CD14-positive monocyte (primary cell): ENCODE results near the gene ACRBP. TPM values are rescaled to one million over a fixed set of nuclear protein-coding genes. Genes with fewer than 3 reads are reported as not detected.
A peak's percentile ranks its signal among the peaks of the same experiment; 100 is the strongest.

ENCODE experiments used
- DNase-seq, 3 donors: peaks; one replicate each; pipeline ENCODE4 v3.0.0-alpha.2; 2011 to 2022
- H2AFZ ChIP-seq: 2 replicates; pipeline ENCODE4 v1.6.0; 2012; ENCODE audit warnings: mild to moderate bottlenecking, low read depth, low read length, inconsistent platforms; ENCODE audit not compliant: insufficient read depth, poor library complexity, severe bottlenecking
- H3K27ac ChIP-seq, 2 donors: 1 replicate in 1 of 2; 2 replicates in 1 of 2; pipeline ENCODE4 v1.5.1; 2012 to 2013; ENCODE audit warnings: low read length in 2 of 2, control low read depth in 1 of 2, inconsistent platforms in 1 of 2, low read depth in 1 of 2, mild to moderate bottlenecking in 1 of 2
- H3K27me3 ChIP-seq, 2 donors: one replicate each; pipeline versions ENCODE4 v1.6.0 to v1.6.1; 2011 to 2013; ENCODE audit warnings: low read length in 2 of 2; ENCODE audit not compliant: control insufficient read depth in 2 of 2, insufficient read depth in 2 of 2
- H3K36me3 ChIP-seq, 2 donors: replicated peaks in 1 of 2; 1 replicate in 1 of 2; 2 replicates in 1 of 2; pipeline versions ENCODE4 v1.5.1 to v1.6.1; 2012 to 2013; ENCODE audit warnings: low read length in 2 of 2, control low read depth in 1 of 2, inconsistent platforms in 1 of 2, mild to moderate bottlenecking in 1 of 2; ENCODE audit not compliant: insufficient read depth in 2 of 2, control insufficient read depth in 1 of 2
- H3K4me1 ChIP-seq, 2 donors: 1 replicate in 1 of 2; 2 replicates in 1 of 2; pipeline versions ENCODE4 v1.5.1 to v1.6.1; 2012 to 2013; ENCODE audit warnings: low read length in 2 of 2, control low read depth in 1 of 2, inconsistent platforms in 1 of 2, mild to moderate bottlenecking in 1 of 2, moderate library complexity in 1 of 2; ENCODE audit not compliant: insufficient read depth in 2 of 2, control insufficient read depth in 1 of 2
- H3K4me2 ChIP-seq: replicated peaks from 2 replicates; pipeline ENCODE3; 2012; ENCODE audit warnings: low read length, moderate library complexity, mild to moderate bottlenecking; ENCODE audit not compliant: poor library complexity, severe bottlenecking; ENCODE audit errors: extremely low read depth
- H3K4me3 ChIP-seq, 3 experiments: fragments of 200-600 bp in 1 of 3; sonication (generic) in 1 of 3; replicated peaks in 1 of 3; 1 replicate in 2 of 3; 2 replicates in 1 of 3; pipeline ENCODE4 v1.5.1; 2011 to 2013; ENCODE audit warnings: low read length in 3 of 3, mild to moderate bottlenecking in 3 of 3, control low read depth in 2 of 3, low read depth in 2 of 3, inconsistent platforms in 1 of 3, moderate library complexity in 1 of 3
- H3K79me2 ChIP-seq: 2 replicates; pipeline ENCODE4 v1.6.0; 2012; ENCODE audit warnings: mild to moderate bottlenecking, control low read depth, inconsistent platforms, low read length, moderate library complexity; ENCODE audit not compliant: insufficient read depth
- H3K9ac ChIP-seq: 2 replicates; pipeline ENCODE4 v1.6.0; 2017; ENCODE audit warnings: low read length, mild to moderate bottlenecking; ENCODE audit not compliant: insufficient read depth, poor library complexity, severe bottlenecking
- H3K9me3 ChIP-seq, 2 donors: replicated peaks in 1 of 2; 1 replicate in 1 of 2; 2 replicates in 1 of 2; pipeline versions ENCODE4 v1.5.1 to v1.6.1; 2012 to 2013; ENCODE audit warnings: low read length in 2 of 2, control low read depth in 1 of 2; ENCODE audit not compliant: control insufficient read depth in 1 of 2, insufficient read depth in 1 of 2
- H4K20me1 ChIP-seq: 2 replicates; pipeline ENCODE4 v1.6.0; 2012; ENCODE audit warnings: mild to moderate bottlenecking, low read length, control low read depth, moderate library complexity; ENCODE audit not compliant: insufficient read depth
- H3K27ac Mint-ChIP-seq, 7 donors: one replicate each; pipeline ENCODE4 v1.8.0; 2020; ENCODE audit warnings: mild to moderate bottlenecking in 7 of 7, mixed read lengths in 7 of 7, moderate library complexity in 6 of 7, inconsistent platforms in 2 of 7
- H3K27me3 Mint-ChIP-seq, 3 donors: one replicate each; pipeline ENCODE4 v1.8.0; 2021 to 2022; ENCODE audit warnings: low read depth in 3 of 3, mild to moderate bottlenecking in 3 of 3, mixed read lengths in 3 of 3, moderate library complexity in 3 of 3, inconsistent platforms in 1 of 3
- H3K36me3 Mint-ChIP-seq, 2 donors: one replicate each; pipeline ENCODE4 v1.8.0; 2020; ENCODE audit warnings: mixed read lengths in 2 of 2, inconsistent platforms in 1 of 2, mild to moderate bottlenecking in 1 of 2
- H3K4me1 Mint-ChIP-seq: one replicate; pipeline ENCODE4 v1.8.0; 2020; ENCODE audit warnings: mild to moderate bottlenecking, mixed read lengths
- H3K4me3 Mint-ChIP-seq, 2 donors: one replicate each; pipeline ENCODE4 v1.8.0; 2020; ENCODE audit warnings: mild to moderate bottlenecking in 2 of 2, mixed read lengths in 2 of 2, moderate library complexity in 1 of 2
- H3K9me3 Mint-ChIP-seq, 7 donors: one replicate each; pipeline ENCODE4 v1.8.0; 2020 to 2022; ENCODE audit warnings: mixed read lengths in 7 of 7, mild to moderate bottlenecking in 6 of 7, moderate library complexity in 6 of 7, inconsistent platforms in 2 of 7
- WGBS: methylation state at CpG from one replicate; pipeline ENCODE4 v1.1.5; 2013; ENCODE audit warnings: missing lambda C conversion rate; ENCODE audit not compliant: insufficient coverage; 5-methylcytosine and 5-hydroxymethylcytosine counted together
- intact Hi-C, 2 donors: fragments of 100-400 bp; cut with micrococcal nuclease; formaldehyde crosslinking; loops; one replicate each; pipeline versions ENCODE4 v1.15.0 to v1.15.1; 2023
- polyA plus RNA-seq, 3 donors: library from polyadenylated mRNA; depleted of rRNA in 1 of 3; unstranded in 2 of 3; stranded (reverse) in 1 of 3; fragments of 300-500 nt in 2 of 3; fragments of >200 nt in 1 of 3; fragmentation: Illumina TruSeq in 2 of 3; gene quantifications; 1 replicate in 2 of 3; 2 replicates in 1 of 3; pipeline ENCODE4 v1.2.3, GENCODE V29; 2012 to 2021
- TF ChIP-seq, protein P1 (sequence below): fragments of 200-600 bp; IDR thresholded peaks from one replicate; pipeline ENCODE4 v1.8.0; 2022; ENCODE audit warnings: antibody characterized with exemption, mild to moderate bottlenecking

Gene ACRBP
- polyA plus RNA-seq, 3 donors: 10.2 to 28.3 (median 10.3) TPM

DNA sequence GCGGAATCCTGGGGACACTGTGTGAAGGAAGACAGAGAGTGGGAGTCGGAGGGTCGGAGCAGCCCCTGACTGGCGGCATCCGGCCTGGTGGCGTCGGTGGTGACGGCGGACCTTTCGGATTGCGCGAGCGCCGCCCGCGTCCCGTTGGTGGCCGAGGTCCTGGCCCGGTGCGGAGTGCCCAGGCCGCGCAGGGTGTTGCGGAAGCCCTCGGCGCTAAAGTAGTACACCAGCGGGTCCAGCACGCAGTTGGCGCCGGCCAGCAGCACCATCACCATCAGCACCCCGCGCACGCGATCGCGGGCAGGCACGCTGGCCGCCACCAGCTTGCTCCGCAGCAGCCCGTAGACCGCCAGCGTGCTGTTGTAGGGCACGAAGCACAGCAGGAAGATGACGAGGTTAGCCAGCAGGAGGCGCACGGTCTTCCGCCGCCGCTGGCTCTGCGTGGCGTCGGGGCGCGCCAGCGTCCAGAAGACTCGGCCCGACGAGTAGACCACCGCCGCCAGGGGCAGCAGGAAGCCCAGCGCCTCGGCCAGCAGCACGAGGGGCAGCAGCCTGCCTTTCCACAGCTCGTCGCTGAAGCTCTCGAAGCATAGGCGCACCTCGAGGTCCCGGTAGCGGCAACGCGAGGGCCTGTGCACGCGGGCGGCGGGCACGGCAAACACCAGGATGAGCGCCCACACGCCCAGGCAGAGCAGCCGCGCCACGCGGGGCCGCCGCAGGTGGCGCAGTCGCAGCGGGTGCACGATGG is 26.9 kb downstream of the ACRBP start:
- H3K4me1 ChIP-seq: peaks cover 34 to 42% of the 10 kb centered on the region in 2 donors
- H3K79me2 ChIP-seq: no peaks in the 10 kb centered on the region
- H3K4me3 ChIP-seq: peak overlapping the region in 2 of 3 experiments; percentile 9 to 66
- H3K36me3 Mint-ChIP-seq: no peaks in the 10 kb centered on the region
- peak overlapping the region; percentile 65 to 78 for H3K4me3 Mint-ChIP-seq
- H3K27ac Mint-ChIP-seq: peak overlapping the region in 2 of 7 donors; percentile 30 to 68
- peak; percentile 69 to 78 (median 76) for DNase-seq
- peaks cover 46% of the 10 kb centered on the region for H3K4me1 Mint-ChIP-seq
- TF ChIP-seq, protein P1, sequence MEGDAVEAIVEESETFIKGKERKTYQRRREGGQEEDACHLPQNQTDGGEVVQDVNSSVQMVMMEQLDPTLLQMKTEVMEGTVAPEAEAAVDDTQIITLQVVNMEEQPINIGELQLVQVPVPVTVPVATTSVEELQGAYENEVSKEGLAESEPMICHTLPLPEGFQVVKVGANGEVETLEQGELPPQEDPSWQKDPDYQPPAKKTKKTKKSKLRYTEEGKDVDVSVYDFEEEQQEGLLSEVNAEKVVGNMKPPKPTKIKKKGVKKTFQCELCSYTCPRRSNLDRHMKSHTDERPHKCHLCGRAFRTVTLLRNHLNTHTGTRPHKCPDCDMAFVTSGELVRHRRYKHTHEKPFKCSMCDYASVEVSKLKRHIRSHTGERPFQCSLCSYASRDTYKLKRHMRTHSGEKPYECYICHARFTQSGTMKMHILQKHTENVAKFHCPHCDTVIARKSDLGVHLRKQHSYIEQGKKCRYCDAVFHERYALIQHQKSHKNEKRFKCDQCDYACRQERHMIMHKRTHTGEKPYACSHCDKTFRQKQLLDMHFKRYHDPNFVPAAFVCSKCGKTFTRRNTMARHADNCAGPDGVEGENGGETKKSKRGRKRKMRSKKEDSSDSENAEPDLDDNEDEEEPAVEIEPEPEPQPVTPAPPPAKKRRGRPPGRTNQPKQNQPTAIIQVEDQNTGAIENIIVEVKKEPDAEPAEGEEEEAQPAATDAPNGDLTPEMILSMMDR: peak; percentile 95
- peak overlapping the region; percentile 46 for H3K9ac ChIP-seq
- H2AFZ ChIP-seq: peak overlapping the region; percentile 91
- H3K36me3 ChIP-seq: no peaks in the 10 kb centered on the region
- WGBS: 44% methylated on average over 87 of the region's 88 CpGs
- no peaks in the 10 kb centered on the region for H4K20me1 ChIP-seq
- H3K4me2 ChIP-seq: peak overlapping the region; percentile 72
- peaks cover 0 to 2% (median 0%) of the 10 kb centered on the region in 7 donors for H3K9me3 Mint-ChIP-seq
- intact Hi-C loops: loop anchor here in 1 of 2 donors (5.0 kb wide), 1 partner anchor 207 kb away; the partner anchor contains the start of gene P3H3
- no peaks in the 10 kb centered on the region for H3K27me3 ChIP-seq
- peaks cover 0 to 5% (median 4%) of the 10 kb centered on the region in 3 donors for H3K27me3 Mint-ChIP-seq
- no peaks in the 10 kb centered on the region for H3K9me3 ChIP-seq
- no peak overlapping the region for H3K27ac ChIP-seq

DNA sequence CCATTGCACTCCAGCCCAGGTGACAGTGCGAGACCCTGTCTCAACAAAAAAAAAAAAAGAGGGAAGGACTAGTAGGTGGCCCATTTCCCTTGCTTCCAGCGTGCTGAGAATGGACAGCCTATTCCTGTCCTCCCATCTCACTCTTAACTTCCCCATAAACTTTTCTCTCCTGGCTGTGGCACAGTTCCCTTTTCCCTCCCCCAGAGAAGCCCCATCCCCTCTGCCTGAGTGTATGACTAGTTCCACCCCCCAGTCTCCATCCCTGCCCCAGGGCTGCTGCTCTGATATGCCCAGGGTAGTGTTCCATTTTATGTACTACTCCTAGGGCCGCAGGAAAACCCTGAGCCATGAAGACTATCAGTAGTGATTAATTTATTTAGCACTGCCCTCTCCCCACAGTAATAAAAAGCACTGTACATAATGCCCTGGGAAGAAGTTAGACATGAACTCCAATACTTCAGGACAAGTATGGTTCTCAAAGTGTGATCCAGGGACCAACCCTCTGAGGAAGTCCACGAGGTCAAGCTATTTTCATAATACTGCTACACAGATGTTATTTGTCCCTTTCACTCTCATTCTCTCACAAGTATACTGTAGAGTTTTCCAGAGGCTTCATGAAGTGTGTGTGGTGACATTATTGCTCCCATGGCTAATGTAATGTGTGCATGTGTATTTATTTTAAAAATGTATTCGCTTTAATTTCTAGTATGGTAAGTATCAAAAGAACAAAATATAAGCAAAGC is 28.6 kb downstream of the ACRBP start:
- H3K9me3 ChIP-seq: no peaks in the 10 kb centered on the region
- Mint-ChIP-seq H3K4me1 (peaks cover 53% of the 10 kb centered on the region), H3K27ac (peak overlapping the region in 5 of 7 donors; percentile 33 to 78 (median 67)), H3K36me3 (no peaks in the 10 kb centered on the region), H3K4me3 (peak overlapping the region in 1 of 2 donors; percentile 37), H3K27me3 (peaks cover 0 to 4% (median 3%) of the 10 kb centered on the region in 3 donors), H3K9me3 (peaks cover 0 to 2% (median 0%) of the 10 kb centered on the region in 7 donors)
- H3K27me3 ChIP-seq: no peaks in the 10 kb centered on the region
- intact Hi-C loops: loop anchor here (5.0 kb wide), 4 partner anchors 64 to 204 kb away; partner anchors contain the start of genes GPR162 (in 1 of the 2) and ZNF384 (in 1 of the 2)
- WGBS: no CpG with 5 or more reads among the region's 5 CpGs
- no peaks in the 10 kb centered on the region for H3K79me2 ChIP-seq
- H3K9ac ChIP-seq: no peak overlapping the region
- no peaks in the 10 kb centered on the region for H4K20me1 ChIP-seq
- peak in 2 of 3 donors; percentile 40 to 66 for DNase-seq
- no peak overlapping the region for H3K4me3 ChIP-seq
- no peak overlapping the region for H3K27ac ChIP-seq
- TF ChIP-seq, protein P1: no peak
- no peaks in the 10 kb centered on the region for H3K36me3 ChIP-seq
- H3K4me2 ChIP-seq: no peak overlapping the region
- H2AFZ ChIP-seq: no peak overlapping the region
- H3K4me1 ChIP-seq: peaks cover 42 to 49% of the 10 kb centered on the region in 2 donors
